ENCODE measurements around the gene ZNF587B. TPM values are rescaled to one million over a fixed set of nuclear protein-coding genes. Genes with fewer than 3 reads are reported as not detected.
A peak's percentile ranks its signal among the peaks of the same experiment; 100 is the strongest.

The ZNF587B gene
- total RNA-seq, 3 donors from 2014 or later (not counting 1 experiment from before 2014, with no cell fraction given): 23.4 to 25.7 (median 23.9) TPM

GRCh38 chr19:57886046-57886445, 55.9 kb downstream of the ZNF587B start:
- H3K36me3 ChIP-seq (ENCODE audit: control insufficient read depth, insufficient read depth, low read length): peaks cover 2% of the 10 kb centered on the region
- no peak for ATAC-seq
- Mint-ChIP-seq H3K9me3 (no peaks in the 10 kb centered on the region), H3K36me3 (peaks cover 11% of the 10 kb centered on the region), H3K4me1 (peaks cover 22 to 28% of the 10 kb centered on the region in 2 donors), H3K27ac (no peak overlapping the region), H3K4me3 (no peak overlapping the region), H3K27me3 (ENCODE audit: low read depth in 2 of 2) (no peaks in the 10 kb centered on the region)
- H3K4me3 ChIP-seq (ENCODE audit: low read length): no peak overlapping the region
- H3K27me3 ChIP-seq (ENCODE audit: control insufficient read depth, insufficient read depth, low read length): no peaks in the 10 kb centered on the region
- DNase-seq: no peak
- intact Hi-C loops (cut with micrococcal nuclease): no loop called here
- TF ChIP-seq, protein P1, sequence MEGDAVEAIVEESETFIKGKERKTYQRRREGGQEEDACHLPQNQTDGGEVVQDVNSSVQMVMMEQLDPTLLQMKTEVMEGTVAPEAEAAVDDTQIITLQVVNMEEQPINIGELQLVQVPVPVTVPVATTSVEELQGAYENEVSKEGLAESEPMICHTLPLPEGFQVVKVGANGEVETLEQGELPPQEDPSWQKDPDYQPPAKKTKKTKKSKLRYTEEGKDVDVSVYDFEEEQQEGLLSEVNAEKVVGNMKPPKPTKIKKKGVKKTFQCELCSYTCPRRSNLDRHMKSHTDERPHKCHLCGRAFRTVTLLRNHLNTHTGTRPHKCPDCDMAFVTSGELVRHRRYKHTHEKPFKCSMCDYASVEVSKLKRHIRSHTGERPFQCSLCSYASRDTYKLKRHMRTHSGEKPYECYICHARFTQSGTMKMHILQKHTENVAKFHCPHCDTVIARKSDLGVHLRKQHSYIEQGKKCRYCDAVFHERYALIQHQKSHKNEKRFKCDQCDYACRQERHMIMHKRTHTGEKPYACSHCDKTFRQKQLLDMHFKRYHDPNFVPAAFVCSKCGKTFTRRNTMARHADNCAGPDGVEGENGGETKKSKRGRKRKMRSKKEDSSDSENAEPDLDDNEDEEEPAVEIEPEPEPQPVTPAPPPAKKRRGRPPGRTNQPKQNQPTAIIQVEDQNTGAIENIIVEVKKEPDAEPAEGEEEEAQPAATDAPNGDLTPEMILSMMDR (IDR thresholded peaks at IDR 0.05): no peak
- H3K27ac ChIP-seq (ENCODE audit: low read length): no peak overlapping the region
- peaks cover 8% of the 10 kb centered on the region for H3K9me3 ChIP-seq (ENCODE audit: control insufficient read depth, insufficient read depth, low read length)
- H3K4me1 ChIP-seq (ENCODE audit: control insufficient read depth, insufficient read depth, low read length): peaks cover 21% of the 10 kb centered on the region
- 93% methylated on average over 2 of the region's 3 CpGs for WGBS (ENCODE audit: insufficient coverage)

DNA sequence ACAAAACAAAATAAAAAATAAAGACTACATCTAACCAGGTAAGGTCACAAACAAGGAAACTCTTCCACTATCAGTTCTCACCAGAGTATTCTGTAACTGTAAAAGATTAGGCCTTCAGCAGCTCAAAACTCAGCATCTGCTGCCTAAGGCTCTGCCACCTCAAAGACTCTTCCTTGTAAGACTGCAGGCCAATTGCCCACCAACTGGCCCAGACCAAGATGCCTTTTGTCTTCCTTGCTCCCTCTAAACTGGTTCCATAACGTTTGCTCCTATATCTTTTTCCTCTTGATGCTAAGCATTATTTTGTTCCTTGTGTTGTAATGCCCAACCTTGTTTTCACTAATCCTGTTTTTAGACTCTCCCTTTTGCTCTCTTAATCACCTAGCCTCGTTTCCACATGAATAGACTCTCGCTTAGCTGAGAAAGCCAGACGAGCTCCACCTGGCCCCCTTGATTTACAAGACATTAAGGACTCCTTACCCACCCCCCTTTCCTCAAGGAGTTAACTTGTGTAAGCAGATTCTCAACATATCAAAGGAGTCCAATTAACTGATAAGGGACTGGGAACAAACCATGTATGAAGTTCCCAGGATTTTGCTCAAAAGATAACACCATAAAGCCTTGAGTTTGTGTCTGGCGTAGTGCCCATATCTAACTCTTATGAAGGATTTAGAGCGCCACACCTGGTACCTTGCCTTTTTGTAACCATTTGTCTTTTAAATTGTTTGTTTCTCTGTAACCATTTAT, 57.3 kb downstream of the ZNF587B start:
- intact Hi-C loops (cut with micrococcal nuclease): no loop called here
- no peaks in the 10 kb centered on the region for H3K9me3 Mint-ChIP-seq
- TF ChIP-seq, protein P1 (IDR thresholded peaks at IDR 0.05): no peak
- Histone ChIP-seq H3K4me3 (ENCODE audit: low read length) (no peak overlapping the region), H3K27ac (ENCODE audit: low read length) (no peak overlapping the region), H3K9me3 (ENCODE audit: control insufficient read depth, insufficient read depth, low read length) (peaks cover 8% of the 10 kb centered on the region), H3K36me3 (ENCODE audit: control insufficient read depth, insufficient read depth, low read length) (peaks cover 2% of the 10 kb centered on the region), H3K4me1 (ENCODE audit: control insufficient read depth, insufficient read depth, low read length) (peaks cover 21% of the 10 kb centered on the region), H3K27me3 (ENCODE audit: control insufficient read depth, insufficient read depth, low read length) (no peaks in the 10 kb centered on the region)
- H3K27ac Mint-ChIP-seq: peak overlapping the region; percentile 3 to 89
- ATAC-seq (no peak), DNase-seq (no peak)
- H3K36me3 Mint-ChIP-seq: peaks cover 11% of the 10 kb centered on the region
- peak overlapping the region; percentile 95 for H3K4me3 Mint-ChIP-seq
- H3K27me3 Mint-ChIP-seq (ENCODE audit: low read depth in 2 of 2): no peaks in the 10 kb centered on the region
- H3K4me1 Mint-ChIP-seq: peaks cover 22 to 28% of the 10 kb centered on the region in 2 donors
- WGBS (ENCODE audit: insufficient coverage): 67% methylated on average over 6 of the region's 6 CpGs

DNA sequence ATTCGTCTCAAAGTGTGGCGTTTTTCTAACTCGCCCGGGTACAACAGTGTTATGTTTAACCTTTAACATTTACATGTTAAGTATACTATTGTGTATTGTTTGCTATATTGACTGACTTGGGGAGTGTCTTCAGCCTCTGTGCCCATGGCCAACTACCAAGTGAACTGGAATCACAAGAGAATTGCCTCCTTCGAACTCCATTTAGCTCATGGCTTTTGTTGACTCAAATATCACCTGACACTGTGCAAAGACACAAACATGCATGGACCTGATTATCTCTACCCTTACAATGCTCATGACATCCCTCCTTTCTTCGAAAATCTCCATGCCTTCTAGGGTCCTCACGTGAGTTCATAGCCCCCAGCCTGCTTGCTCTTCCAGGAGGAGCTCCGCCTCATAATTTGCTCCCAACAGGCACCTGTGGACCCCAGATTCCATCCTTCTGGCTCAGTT, 58.0 kb downstream of the ZNF587B start:
- peak overlapping the region; percentile 75 for H3K27ac ChIP-seq (ENCODE audit: low read length)
- DNase-seq: peak in 1 of 2 donors; percentile 5
- peaks cover 2% of the 10 kb centered on the region for H3K36me3 ChIP-seq (ENCODE audit: control insufficient read depth, insufficient read depth, low read length)
- H3K36me3 Mint-ChIP-seq: peaks cover 11% of the 10 kb centered on the region
- H3K27me3 ChIP-seq (ENCODE audit: control insufficient read depth, insufficient read depth, low read length): no peaks in the 10 kb centered on the region
- peaks cover 8% of the 10 kb centered on the region for H3K9me3 ChIP-seq (ENCODE audit: control insufficient read depth, insufficient read depth, low read length)
- no peak for ATAC-seq
- whole genome bisulfite sequencing (ENCODE audit: insufficient coverage): 18% methylated on average over 6 of the region's 8 CpGs
- intact Hi-C loops (cut with micrococcal nuclease): loop anchor here (1.0 to 2.0 kb wide), 3 partner anchors 29 to 115 kb away; partner anchors contain the start of genes ZNF417, ZNF587 and ZNF606
- H3K4me1 Mint-ChIP-seq: peaks cover 22 to 28% of the 10 kb centered on the region in 2 donors
- no peaks in the 10 kb centered on the region for H3K27me3 Mint-ChIP-seq (ENCODE audit: low read depth in 2 of 2)
- H3K4me3 ChIP-seq (ENCODE audit: low read length): peak overlapping the region; percentile 84
- peaks cover 21% of the 10 kb centered on the region for H3K4me1 ChIP-seq (ENCODE audit: control insufficient read depth, insufficient read depth, low read length)
- TF ChIP-seq, protein P1 (IDR thresholded peaks at IDR 0.05): no peak
- H3K27ac Mint-ChIP-seq: peak overlapping the region; percentile 89 to 91
- H3K4me3 Mint-ChIP-seq: peak overlapping the region; percentile 95
- H3K9me3 Mint-ChIP-seq: no peaks in the 10 kb centered on the region
